ENCODE results near the gene ZNRD2. TPM values are rescaled to one million over a fixed set of nuclear protein-coding genes. Genes with fewer than 3 reads are reported as not detected.
A peak's percentile ranks its signal among the peaks of the same experiment; 100 is the strongest.

Gene ZNRD2
- total RNA-seq, 1 donor from 2014 or later: 37.4 TPM

GRCh38 chr11:65529475-65530156 lies 40.7 kb upstream of the ZNRD2 start:
- no peak overlapping the region for H3K27ac Mint-ChIP-seq (ENCODE audit: unreplicated experiment)
- no peak for DNase-seq (ENCODE audit: low spot score)
- peaks cover 13% of the 10 kb centered on the region for H3K27me3 Mint-ChIP-seq (ENCODE audit: unreplicated experiment)
- peaks cover 26% of the 10 kb centered on the region for H3K4me1 Mint-ChIP-seq (ENCODE audit: unreplicated experiment)
- TF ChIP-seq CTCF (IDR thresholded peaks at IDR 0.05; ENCODE audit: unreplicated experiment): no peak
- H3K36me3 Mint-ChIP-seq (ENCODE audit: low read depth, unreplicated experiment): peaks cover 32% of the 10 kb centered on the region
- no peaks in the 10 kb centered on the region for H3K9me3 Mint-ChIP-seq (ENCODE audit: unreplicated experiment)
- peak overlapping the region; percentile 45 for H3K4me3 Mint-ChIP-seq (ENCODE audit: unreplicated experiment)

- no peak for DNase-seq (ENCODE audit: low spot score)
- Mint-ChIP-seq H3K9me3 (ENCODE audit: unreplicated experiment) (no peaks in the 10 kb centered on the region), H3K4me3 (ENCODE audit: unreplicated experiment) (peak overlapping the region; percentile 45), H3K27me3 (ENCODE audit: unreplicated experiment) (peaks cover 13% of the 10 kb centered on the region), H3K4me1 (ENCODE audit: unreplicated experiment) (peaks cover 26% of the 10 kb centered on the region), H3K27ac (ENCODE audit: unreplicated experiment) (no peak overlapping the region), H3K36me3 (ENCODE audit: low read depth, unreplicated experiment) (peaks cover 35% of the 10 kb centered on the region)
- TF ChIP-seq CTCF (IDR thresholded peaks at IDR 0.05; ENCODE audit: unreplicated experiment): no peak
Observed at GRCh38 chr11:65530157-65530496, 40.1 kb upstream of the ZNRD2 start.

GRCh38 chr11:65532388-65533064 lies 37.8 kb upstream of the ZNRD2 start:
- H3K9me3 Mint-ChIP-seq (ENCODE audit: unreplicated experiment): no peaks in the 10 kb centered on the region
- no peak for TF ChIP-seq CTCF (IDR thresholded peaks at IDR 0.05; ENCODE audit: unreplicated experiment)
- no peak overlapping the region for H3K27ac Mint-ChIP-seq (ENCODE audit: unreplicated experiment)
- peaks cover 17% of the 10 kb centered on the region for H3K27me3 Mint-ChIP-seq (ENCODE audit: unreplicated experiment)
- peaks cover 42% of the 10 kb centered on the region for H3K36me3 Mint-ChIP-seq (ENCODE audit: low read depth, unreplicated experiment)
- H3K4me3 Mint-ChIP-seq (ENCODE audit: unreplicated experiment): no peak overlapping the region
- H3K4me1 Mint-ChIP-seq (ENCODE audit: unreplicated experiment): peaks cover 19% of the 10 kb centered on the region
- DNase-seq (ENCODE audit: low spot score): no peak

GRCh38 chr11:65535102-65535501 lies 35.2 kb upstream of the ZNRD2 start:
- peaks cover 36% of the 10 kb centered on the region for H3K36me3 Mint-ChIP-seq (ENCODE audit: low read depth, unreplicated experiment)
- H3K9me3 Mint-ChIP-seq (ENCODE audit: unreplicated experiment): no peaks in the 10 kb centered on the region
- no peak overlapping the region for H3K27ac Mint-ChIP-seq (ENCODE audit: unreplicated experiment)
- no peak for DNase-seq (ENCODE audit: low spot score)
- no peak overlapping the region for H3K4me3 Mint-ChIP-seq (ENCODE audit: unreplicated experiment)
- H3K4me1 Mint-ChIP-seq (ENCODE audit: unreplicated experiment): peaks cover 3% of the 10 kb centered on the region
- H3K27me3 Mint-ChIP-seq (ENCODE audit: unreplicated experiment): peaks cover 22% of the 10 kb centered on the region
- no peak for TF ChIP-seq CTCF (IDR thresholded peaks at IDR 0.05; ENCODE audit: unreplicated experiment)

Measured in endothelial cell (in vitro differentiated cells).